ENCODE results near the gene CARHSP1.
"Not testable (repeated sequence)": the region's sequence is repeated elsewhere in the genome, so short reads cannot be mapped to it uniquely, and the experiment has no call there.

The CARHSP1 gene

GRCh38 chr16:8872071-8872470 lies 3.3 kb upstream of the CARHSP1 start:
- no peak for DNase-seq (ENCODE audit: low read depth)

- DNase-seq (ENCODE audit: low read depth): not testable (repeated sequence)
Measured at GRCh38 chr16:8869988-8870241, 1.1 kb upstream of the CARHSP1 start.

DNA sequence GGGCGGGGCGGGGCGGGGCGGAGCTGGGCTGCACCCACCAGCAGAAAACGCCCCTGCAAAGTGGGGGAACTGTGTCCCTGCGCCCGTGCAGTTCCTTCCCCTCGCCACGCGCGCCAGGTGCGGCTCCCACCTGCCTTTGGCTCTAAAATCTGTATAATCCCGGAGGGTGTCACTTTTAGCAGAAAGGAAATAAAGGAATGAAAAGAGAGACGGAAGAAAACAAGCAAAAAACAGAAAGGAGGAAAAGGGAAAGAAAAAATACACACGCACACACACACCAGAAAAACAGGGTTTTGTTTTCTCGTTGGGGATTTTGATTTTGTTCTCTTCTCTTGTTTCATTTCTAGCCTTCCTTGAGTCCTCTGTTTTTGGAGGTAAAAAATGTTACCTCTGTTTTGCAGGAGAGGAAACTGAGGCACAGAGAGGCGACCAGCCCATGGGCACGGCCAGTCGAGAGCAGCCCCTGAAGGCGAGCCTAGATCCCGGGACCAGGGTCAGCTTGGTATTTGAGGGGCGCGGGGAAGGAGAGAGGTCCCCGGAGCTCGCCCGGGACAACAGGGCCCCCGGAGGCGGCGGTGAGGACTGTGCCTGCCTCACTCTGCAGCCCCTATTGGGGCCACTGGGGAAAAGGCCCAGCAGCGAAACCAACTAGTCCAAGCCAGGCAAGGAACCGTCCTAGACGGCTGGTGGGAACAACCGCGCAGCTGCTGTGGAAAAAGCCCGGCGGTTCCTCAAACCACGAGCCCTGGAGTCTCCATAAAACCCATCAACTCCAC lies 594 bp upstream of the CARHSP1 start:
- DNase-seq (ENCODE audit: low read depth): no peak

DNA sequence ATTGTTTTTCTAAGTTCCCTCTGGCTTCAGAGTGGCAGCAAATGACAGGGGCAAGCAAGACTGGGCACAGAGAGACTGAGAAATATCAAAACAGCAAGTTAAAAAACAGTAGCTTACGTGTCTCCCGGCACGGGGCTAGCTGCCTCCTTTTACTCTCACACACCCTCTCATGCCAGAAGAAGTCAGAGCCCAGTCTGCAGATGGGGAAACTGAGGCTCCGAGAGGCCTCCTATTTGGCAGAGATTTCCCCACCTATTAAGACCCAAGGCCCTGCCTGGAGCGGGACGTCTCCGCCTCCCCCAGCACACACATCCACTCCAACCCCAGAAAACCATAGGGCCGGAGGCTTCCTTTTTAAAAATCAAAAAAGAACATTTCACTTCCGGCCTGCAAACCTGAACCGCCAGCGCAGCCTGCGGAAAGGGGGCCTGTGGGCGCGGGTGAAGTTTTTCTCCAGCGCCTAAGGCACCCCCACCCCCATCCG lies 832 bp downstream of the CARHSP1 start:
- no peak for DNase-seq (ENCODE audit: low read depth)

DNA sequence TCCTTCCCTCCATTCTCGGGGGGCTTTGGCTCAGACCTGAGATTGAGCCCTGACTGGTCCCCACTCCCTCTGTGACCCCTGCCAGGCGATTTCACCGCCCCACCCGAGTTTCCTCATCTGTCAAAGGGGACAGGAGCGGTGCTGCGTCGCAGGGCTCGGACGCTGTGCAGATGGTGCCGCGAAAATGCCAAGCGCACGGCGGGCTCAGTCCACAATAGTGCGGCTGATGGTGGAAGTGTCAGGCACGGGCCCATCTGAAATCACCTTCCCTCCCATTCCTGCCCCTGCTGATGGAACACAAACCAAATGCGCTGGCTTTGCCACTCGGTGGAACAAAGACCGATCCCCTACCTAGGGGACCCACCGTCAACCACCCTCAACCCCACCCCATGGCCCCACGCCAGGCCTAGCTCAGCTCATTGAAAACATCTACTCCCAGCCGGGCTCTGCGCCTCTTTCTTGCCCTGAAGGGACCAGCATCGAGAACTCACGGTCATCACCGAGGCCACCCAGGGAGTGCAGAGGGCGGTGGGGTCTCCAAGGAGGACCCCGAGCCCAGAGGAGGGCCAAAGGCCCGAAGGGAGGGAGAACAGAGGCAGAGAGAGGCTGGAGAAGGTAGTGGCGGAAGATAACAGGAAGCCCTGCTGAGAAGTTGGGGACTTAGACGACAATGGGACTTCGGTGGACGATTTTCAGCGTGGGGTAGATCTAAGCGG lies 1.4 kb downstream of the CARHSP1 start:
- DNase-seq (ENCODE audit: low read depth): no peak

GRCh38 chr16:8866884-8867215 lies 2.0 kb downstream of the CARHSP1 start:
- no peak for DNase-seq (ENCODE audit: low read depth)

DNA sequence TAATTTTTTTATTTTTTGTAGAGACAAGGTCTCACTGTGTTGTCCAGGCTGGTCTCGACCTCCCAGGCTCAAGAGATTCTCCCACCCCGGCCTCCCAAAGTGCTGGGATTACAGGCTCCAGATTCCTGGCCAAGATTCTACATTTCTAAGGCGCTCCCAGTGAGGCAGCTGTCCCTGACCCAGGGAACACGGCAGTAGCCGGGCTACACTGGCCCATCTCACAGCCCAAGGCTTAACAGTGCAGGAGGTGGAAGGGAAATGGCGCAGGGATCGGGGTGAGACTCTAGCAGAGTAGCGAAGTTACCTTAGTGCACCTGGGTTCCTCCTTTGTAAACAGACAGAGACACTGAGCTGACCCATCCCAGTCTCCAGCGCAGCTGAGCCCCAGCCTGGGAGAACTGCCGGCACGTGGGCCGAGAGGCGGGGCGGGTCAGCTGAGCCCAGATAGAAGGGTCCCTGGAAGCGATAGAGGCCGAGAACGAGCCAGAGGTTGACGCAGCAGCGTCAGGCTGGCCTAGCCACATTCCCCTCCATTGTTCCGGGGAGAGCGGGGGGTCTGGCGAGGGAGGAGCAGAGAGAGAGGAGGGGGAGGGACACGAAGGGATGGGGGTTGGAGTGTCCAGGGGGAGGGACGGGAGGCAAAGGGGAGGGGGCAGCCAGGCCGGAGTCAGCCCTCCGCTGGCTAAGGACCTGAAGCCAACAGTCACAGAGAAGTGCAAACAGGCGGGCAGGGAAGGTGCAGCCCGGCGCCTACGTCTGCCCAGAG lies 2.5 kb downstream of the CARHSP1 start:
- no peak for DNase-seq (ENCODE audit: low read depth)

DNA sequence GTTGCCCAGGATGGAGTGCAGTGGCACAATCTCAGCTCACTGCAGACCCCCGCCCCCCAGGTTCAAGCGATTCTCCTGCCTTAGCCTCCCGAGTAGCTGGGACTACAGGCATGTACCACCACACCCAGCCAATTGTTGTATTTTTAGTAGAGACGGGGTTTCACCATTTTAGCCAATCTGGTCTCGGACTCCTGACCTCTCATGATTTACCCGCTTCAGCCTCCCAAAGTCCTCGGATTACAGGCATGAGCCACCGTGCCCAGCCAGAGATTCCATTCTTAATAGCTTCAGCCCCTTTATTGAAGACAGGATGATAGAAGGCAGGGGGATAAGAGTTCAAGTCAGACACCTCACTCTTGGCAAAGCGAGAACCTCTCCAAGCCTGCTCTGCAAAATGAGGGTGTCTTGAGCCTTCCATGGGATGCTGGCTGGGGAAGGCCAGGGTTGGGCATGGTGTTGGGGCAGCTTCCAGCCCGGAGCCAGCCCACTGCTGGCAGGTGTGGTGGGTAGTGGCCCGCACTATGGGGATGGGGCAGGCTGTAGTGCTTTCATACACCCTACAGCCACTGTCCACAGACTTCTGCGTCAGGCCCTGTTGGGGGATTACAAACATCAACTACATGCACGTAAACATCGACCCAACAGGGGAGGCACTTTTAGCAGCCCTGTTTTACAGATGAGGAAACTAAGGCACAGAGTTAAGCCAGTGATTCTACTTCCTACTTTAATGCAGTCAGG lies 3.5 kb downstream of the CARHSP1 start:
- no peak for DNase-seq (ENCODE audit: low read depth)

- DNase-seq (ENCODE audit: low read depth): no peak
Measured at GRCh38 chr16:8864480-8865110, 4.2 kb downstream of the CARHSP1 start.

- DNase-seq (ENCODE audit: low read depth): no peak
Measured at GRCh38 chr16:8863594-8864424, 5.0 kb downstream of the CARHSP1 start.

- no peak for DNase-seq (ENCODE audit: low read depth)
Measured at GRCh38 chr16:8862309-8863130, 6.3 kb downstream of the CARHSP1 start.

- no peak for DNase-seq (ENCODE audit: low read depth)
Measured at GRCh38 chr16:8861563-8862308, 7.1 kb downstream of the CARHSP1 start.

- DNase-seq (ENCODE audit: low read depth): no peak
Measured at GRCh38 chr16:8859913-8860881, 8.6 kb downstream of the CARHSP1 start.

DNA sequence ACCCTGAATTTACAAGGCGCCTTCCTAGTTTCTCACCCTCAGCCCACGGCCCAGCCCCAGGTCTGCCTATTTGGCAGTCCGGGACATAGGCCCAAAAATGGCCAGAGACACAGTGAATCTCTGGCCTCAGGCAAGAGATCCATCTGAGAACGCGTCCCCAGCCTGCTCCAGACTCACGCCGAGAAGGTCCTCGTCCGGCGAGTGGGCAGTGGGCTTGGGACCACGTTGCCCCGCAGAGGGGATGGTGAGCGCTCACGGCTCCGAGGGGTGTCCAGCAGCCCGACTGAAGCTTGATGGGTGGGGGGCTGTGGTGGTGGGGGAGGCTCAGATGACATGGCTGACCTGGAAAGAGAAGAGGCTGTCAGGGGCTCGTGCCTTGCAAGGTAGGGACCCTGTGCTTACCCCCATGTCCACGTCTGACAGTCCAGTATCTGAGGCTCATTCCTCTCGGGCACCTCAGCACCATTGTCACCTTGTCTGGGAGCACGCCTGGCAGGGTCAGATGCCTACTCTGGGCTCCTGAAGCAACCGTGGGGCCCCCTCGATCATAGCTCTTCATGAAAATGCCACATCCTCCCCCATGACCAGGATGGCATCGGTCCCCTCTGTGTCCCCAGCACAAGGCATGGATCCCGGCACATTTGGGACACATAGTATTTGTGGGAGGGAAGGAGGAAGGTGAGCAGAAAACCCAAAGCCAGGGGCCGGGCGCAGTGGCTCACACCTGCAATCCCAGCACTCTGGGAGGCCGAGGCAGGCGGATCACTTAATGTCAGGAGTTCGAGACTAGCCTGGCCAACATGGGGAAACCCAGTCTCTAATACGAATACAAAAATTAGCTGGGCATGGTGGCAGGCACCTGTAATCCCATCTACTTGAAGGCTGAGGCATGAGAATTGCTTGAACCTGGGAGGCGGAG lies 9.6 kb downstream of the CARHSP1 start:
- DNase-seq (ENCODE audit: low read depth): no peak

GRCh38 chr16:8855972-8856371 lies 12.8 kb downstream of the CARHSP1 start:
- no peak for DNase-seq (ENCODE audit: low read depth)

DNA sequence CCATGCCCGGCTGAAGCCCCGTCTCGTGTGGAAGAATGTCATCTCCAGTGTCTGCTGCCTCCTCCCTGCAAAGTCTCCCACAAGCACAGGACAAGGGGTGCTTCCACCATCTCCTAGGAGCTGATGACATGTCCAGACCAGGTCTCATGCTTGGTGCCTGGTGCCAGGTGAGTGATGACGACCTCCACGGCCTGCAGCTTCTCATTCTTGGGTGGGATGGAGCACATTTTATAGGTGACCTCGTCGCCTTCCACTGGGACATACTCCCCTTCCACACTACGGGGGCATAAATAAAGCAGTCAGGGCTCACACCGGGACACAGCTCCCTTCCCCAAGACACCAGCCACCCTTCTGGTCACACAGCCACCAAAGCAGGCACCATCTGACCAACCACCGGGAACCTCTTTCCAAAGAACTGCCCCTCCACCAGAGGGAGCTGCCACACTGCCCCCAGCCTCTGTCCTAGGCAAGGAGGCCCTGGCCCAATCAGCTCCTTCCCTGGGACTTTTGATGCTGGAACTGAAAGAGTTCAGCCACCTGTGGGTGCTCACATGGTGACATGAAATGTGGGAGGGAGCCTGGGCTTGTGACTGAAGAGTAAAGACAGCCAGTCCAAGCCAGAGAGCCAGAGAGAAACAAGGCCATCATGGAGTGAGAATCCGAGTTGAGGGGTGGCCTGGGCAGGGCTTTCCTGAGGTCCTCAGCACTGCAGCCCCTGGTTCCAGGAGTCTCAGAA lies 13.6 kb downstream of the CARHSP1 start:
- DNase-seq (ENCODE audit: low read depth): no peak

All from activated T-helper 9 cell treated with anti-CD3 and anti-CD28 coated beads, Interleukin-2, amount 50 U/mL, for 16 hours (primary cell).